ENCODE data around the gene FKBP10. TPM values are rescaled to one million over a fixed set of nuclear protein-coding genes. Genes with fewer than 3 reads are reported as not detected.

The FKBP10 gene
- total RNA-seq, 2 donors from 2014 or later = 179 to 291 TPM

- no peak overlapping the region for H3K27ac ChIP-seq (ENCODE audit: low read depth, low read length)
- H3K36me3 ChIP-seq (ENCODE audit: control insufficient read depth, insufficient read depth, low read length) = peaks cover 74% of the 10 kb centered on the region
- peak; percentile 44 for DNase-seq
- peaks cover 88% of the 10 kb centered on the region for H3K36me3 Mint-ChIP-seq (ENCODE audit: low read depth)
- H3K4me3 ChIP-seq (ENCODE audit: low read length) = no peak overlapping the region
- no peaks in the 10 kb centered on the region for H3K27me3 ChIP-seq (ENCODE audit: control insufficient read depth, insufficient read depth, low read length, poor library complexity, severe bottlenecking)
- H3K9ac ChIP-seq (ENCODE audit: extremely low read depth, low read length, poor library complexity, severe bottlenecking) = no peak overlapping the region
- H3K4me1 Mint-ChIP-seq = peaks cover 4% of the 10 kb centered on the region
- H3K9me3 Mint-ChIP-seq = peaks cover 17% of the 10 kb centered on the region
- peaks cover 5% of the 10 kb centered on the region for H3K4me1 ChIP-seq (ENCODE audit: control insufficient read depth, insufficient read depth, low read length)
- WGBS, 2 experiments (ENCODE audit: insufficient coverage in 1 of 2, insufficient read length in 1 of 2) = 93 to 95% methylated on average over 10 of the region's 10 CpGs
- peaks cover 5% of the 10 kb centered on the region for H3K9me3 ChIP-seq (ENCODE audit: control insufficient read depth, low read length)
- no peak overlapping the region for H3K4me3 Mint-ChIP-seq
- H3K27me3 Mint-ChIP-seq (ENCODE audit: insufficient read depth) = no peaks in the 10 kb centered on the region
- no peak for TF ChIP-seq CTCF (conservative IDR thresholded peaks at IDR 0.05)
- H3K27ac Mint-ChIP-seq = no peak overlapping the region
Measured at GRCh38 chr17:41871789-41872188, 59.0 kb downstream of the FKBP10 start.

Other genes with a start within 250 kb of the FKBP10 start
- gene KRT9, start 240.9 kb upstream of the FKBP10 start, total RNA-seq = not detected
- not detected for gene KRT14, start 226.1 kb upstream of the FKBP10 start, total RNA-seq
- not detected for gene KRT16, start 200.2 kb upstream of the FKBP10 start, total RNA-seq
- gene KRT17, start 188.4 kb upstream of the FKBP10 start, total RNA-seq = not detected
- 100 to 1,000 TPM; 526 to 573 TPM for gene EIF1, start 124.1 kb upstream of the FKBP10 start, total RNA-seq
- gene GAST, start 100.7 kb upstream of the FKBP10 start, total RNA-seq = not detected
- gene HAP1, start 78.4 kb upstream of the FKBP10 start, total RNA-seq = 1 to 10 TPM; 1.7 TPM
- 100 to 1,000 TPM; 112 to 167 TPM for gene JUP, start 26.3 kb upstream of the FKBP10 start, total RNA-seq
- gene P3H4, start 1.1 kb upstream of the FKBP10 start, total RNA-seq = 10 to 100 TPM; 23.9 to 40.6 TPM
- 10 to 100 TPM; 65.2 to 79.5 TPM for gene NT5C3B, start 23.2 kb downstream of the FKBP10 start, total RNA-seq
- gene KLHL10, start 24.8 kb downstream of the FKBP10 start, total RNA-seq = under 1 TPM in 1 of 2 donors, not detected in 1; 0.15 TPM
- 10 to 100 TPM; 13.3 to 15.9 TPM for gene KLHL11, start 52.4 kb downstream of the FKBP10 start, total RNA-seq
- gene ACLY, start 105.9 kb downstream of the FKBP10 start, total RNA-seq = 100 to 1,000 TPM; 261 to 304 TPM
- 1 to 10 TPM; 3.9 to 4.7 TPM for gene ODAD4, start 117.6 kb downstream of the FKBP10 start, total RNA-seq
- 10 to 100 TPM; 64.3 to 79.6 TPM for gene CNP, start 153.8 kb downstream of the FKBP10 start, total RNA-seq
- 100 to 1,000 TPM; 112 to 116 TPM for gene DNAJC7, start 204.4 kb downstream of the FKBP10 start, total RNA-seq
- gene NKIRAS2, start 207.1 kb downstream of the FKBP10 start, total RNA-seq = 10 to 100 TPM; 48.0 to 51.2 TPM
- gene C17orf113, start 237.6 kb downstream of the FKBP10 start, total RNA-seq = 1 to 10 TPM; 1.7 to 2.9 TPM

Data from endodermal cell (in vitro differentiated cells).